Fibroblast of peridontal ligament (primary cell): Measurements from ENCODE around the gene ZBTB7A.

Source experiments
- DNase-seq: peaks from one replicate; pipeline ENCODE4 v3.0.0-alpha.2; 2010; ENCODE audit errors: extremely low read depth

The ZBTB7A gene

DNA sequence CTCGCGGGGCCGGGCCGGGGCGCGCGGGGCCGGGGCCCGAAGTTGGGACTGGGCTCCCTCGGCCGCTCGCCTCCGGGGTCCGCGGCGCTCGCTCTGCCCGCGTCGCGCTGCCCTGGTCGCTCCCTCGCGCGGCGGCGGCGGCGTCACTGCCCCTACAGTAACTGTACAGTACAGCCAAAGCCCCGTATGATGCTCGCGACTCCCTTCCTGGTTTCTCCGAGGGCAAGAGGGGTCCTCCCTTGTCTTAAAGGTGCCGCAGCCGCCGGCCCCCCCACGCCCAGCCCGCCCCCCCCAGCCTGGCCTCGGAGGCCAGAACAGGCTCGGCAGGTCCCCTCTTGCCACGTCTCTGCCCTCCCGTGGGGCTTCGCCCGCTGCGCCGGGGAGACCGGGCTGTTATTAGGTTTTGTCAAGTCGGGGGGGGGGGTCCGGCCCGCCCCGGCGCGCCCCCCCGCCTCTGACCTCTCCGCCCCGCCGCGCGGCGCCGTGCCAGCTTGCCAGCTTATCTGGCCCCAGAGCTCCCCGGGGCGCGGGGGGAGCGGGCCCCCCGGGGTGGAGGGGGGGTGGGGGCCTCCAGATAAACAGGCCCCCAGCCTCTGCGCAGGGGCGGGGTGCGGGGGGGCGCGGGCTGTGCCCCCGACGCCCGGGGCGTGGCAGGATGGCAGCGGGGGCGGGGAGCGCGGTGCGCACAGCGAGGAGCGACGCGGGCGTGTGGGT lies at the start of gene ZBTB7A:
Gene ZBTB7A, minus strand, starts transcription at position 218 of the 714 bp plus-strand sequence. CDS start 11,667 bp downstream, outside the sequence.
- peak; percentile 59 for DNase-seq

DNA sequence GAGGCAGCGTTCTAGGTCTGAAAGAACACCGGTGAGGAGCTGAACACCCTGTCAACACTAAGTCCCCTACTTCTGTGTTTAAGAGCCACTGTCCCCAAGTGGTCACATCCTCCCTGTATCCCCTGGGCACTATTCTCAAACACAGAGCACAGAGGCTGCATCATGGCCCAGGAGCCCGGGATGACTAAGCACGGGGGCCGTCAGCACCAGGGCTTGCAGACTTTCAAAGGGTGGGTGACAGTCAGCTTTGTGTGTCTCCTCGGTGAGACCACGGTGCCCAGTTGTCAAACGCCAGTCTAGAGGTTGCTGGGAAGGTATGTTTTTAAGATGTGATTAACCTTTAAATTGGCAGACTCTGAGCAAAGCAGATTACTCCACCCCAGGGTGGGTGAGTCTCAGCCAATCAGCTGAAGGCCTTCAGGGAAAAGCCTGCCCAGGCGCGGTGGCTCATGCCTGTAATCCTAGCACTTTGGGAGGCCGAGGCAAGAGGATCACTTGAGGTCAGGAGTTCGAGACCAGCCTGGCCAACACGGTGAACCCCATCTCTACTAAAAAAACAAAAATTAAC lies 49.2 kb upstream of the ZBTB7A start:
- DNase-seq, result no peak

DNA sequence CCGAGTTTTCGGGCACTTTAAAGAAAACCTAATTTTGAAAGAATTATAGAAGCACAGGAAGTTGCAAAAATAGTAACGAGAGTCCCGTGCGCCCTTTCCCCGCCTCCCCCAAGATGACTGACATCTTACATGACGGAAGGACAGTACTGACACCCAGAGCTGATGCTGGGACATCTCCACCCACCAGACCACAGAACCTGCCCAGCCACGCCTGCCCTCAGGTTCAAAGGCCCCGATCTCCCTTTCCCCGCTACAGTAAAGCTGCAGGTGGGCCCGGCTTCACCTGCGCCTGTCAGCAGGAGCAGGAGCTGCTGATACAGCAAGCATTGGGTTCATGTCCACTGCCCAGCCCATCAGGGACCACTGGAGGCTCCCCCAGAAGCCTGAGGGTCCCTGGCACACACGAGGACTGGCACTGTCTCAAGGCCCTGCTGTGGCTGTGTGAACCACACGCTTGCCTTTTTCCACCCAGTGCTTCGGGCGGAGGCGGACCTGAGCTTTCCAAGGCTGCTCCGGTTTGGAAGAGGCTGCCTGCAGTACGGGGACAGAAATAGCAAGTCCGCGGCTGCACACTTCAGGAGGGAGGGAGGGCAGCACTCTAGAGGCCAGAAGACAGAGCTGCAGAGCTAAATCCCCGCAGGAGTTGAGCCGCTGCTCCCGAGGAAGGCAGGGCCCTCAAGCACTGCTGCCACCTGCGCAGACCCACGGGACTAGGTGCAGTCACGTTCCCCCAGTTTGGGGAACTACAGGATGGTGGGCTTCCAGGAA lies 48.5 kb upstream of the ZBTB7A start:
- no peak for DNase-seq

DNA sequence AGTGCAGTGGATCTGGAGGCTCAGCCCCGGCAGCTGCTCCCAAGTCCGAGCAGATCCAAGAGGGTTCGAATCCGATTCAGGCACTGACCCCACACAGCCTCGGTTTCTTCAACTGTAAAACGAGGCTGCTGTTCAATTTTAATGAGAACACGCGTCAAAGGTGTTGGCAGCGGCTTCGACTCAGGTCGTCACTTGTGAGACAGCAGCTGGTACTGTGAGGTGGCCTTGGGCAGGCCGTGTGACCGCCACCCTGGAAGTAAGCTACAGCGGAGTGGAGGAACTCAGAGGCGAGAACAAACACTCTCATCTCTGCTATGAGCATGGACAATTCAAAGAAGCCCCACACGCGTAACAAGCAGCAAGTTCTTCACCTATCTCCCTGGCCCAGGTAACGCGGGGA lies 47.5 kb upstream of the ZBTB7A start:
- DNase-seq, result no peak

DNA sequence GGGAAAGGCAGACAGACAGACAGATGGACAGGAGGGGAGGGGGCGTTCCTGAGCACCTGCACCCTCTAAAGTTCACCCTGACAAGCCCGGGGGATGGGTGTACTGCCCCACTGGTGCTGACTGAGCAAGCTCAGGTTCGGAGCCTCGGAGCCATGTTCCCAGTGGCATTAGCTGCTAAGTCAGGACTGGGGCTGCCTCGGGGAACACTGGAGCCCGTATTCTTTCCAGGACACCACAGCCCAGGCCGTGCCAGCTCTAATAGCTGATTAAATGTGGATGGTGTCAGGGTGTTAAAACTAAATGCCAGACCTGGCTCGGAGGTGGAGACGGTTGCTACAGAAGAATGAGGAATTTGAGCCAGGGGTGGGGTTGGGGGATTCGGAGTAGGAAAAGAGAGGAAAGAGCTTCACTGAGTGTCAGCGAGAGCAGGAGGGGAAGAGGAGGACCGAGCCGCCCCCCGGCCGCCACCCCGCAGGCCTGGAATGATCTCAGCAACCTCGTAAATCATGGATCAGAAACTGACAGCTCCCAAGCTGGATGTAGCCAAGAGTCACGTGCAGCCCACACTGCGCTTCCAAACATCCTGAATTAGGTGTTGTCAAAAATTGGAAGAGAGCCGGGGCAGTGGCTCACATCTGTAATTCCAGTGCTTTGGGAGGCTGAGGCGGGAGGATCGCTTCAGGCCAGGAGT lies 46.8 kb upstream of the ZBTB7A start:
- no peak for DNase-seq

DNA sequence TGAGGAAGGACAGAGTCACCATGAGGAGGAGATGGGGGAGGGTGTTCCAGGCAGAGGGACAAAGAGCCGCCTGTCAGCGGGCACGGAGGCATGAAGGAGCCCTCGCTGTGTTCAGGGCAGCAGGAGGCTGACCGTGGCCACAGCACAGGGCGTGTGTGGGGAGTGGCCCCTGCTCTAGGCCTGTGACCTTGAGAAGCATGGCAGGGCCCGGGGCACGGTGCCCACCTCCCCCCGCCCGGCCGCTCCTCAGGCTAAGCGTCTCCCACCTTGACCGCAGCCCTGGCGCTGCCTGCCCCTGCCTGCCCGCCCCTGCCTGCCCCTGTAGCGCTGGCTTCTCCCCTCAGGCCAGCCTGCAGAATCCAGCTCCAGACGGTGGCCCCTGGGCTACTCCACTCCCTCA lies 45.7 kb upstream of the ZBTB7A start:
- DNase-seq, result no peak

DNA sequence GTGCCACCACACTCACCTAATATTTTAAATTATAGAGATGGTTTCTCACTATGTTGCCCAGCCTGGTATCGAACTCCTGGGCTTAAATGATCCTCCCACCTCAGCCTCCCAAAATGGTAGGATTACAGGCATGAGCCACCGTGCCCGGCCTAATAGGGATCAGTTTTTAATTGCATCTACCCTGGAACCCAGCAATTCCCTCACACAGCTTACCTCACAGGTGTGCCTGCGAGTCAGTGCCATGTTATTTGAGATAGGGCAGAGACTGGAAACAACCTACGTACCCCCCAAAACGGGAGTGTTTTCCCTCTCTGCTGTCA lies 42.9 kb upstream of the ZBTB7A start:
- no peak for DNase-seq

DNA sequence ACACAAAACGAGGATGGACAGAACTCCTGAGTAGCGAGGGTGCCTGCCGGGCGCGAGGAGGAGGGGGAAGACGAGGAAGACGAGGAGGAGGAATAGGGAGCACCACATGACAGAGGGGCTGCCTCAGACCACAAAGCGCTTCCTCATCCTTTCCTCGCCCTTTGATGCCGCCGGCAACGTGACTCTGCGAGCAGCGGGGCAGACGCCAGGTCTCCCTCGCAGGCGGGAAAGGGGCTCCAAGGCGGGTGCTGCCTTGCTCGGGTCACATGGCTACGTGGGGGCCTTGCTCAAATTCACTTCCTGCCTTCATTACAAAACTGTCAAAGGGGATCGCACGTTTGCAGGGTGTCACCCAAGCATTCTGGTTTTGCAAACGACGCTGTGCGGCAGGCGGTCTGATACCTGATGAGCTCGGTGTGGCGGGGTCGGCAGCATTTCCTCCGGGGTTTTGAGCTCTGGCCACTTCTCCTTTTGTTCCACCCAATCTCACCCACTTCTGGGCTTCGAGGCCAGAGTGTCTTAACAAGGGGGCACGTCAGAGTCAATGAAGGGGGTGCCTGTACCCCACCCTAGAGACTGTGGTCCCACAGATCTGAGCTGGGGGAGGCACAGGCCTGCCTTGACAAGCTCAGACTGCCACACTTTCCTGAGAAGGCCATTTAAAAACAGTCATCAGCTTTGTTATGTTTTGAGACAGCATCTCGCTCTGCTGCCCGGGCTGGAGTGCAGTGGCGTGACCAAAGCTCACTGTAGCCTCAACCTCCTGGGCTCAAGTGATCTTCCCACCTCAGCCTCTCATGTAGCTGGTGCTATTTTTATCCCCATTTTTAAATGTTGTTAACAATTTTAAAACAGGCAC lies 42.3 kb upstream of the ZBTB7A start:
- DNase-seq, result no peak

DNA sequence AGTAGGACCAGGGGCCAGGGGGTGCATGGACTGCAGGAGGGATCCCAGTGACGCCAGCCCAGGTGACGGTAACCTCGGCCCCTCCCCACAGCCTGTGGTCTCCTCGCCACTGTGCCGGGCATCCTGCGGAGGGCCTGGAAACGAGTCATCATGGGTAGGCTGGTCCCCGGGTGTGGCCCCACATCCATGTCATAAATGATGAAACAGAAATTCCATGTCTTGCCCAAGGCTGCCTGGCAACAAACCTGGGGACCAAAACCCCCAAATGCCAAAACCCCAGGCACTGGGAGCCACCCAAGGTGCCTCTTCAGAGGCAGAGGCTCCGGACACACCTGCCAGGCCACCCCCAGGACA lies 36.4 kb upstream of the ZBTB7A start:
- DNase-seq, result peak; percentile 25

DNA sequence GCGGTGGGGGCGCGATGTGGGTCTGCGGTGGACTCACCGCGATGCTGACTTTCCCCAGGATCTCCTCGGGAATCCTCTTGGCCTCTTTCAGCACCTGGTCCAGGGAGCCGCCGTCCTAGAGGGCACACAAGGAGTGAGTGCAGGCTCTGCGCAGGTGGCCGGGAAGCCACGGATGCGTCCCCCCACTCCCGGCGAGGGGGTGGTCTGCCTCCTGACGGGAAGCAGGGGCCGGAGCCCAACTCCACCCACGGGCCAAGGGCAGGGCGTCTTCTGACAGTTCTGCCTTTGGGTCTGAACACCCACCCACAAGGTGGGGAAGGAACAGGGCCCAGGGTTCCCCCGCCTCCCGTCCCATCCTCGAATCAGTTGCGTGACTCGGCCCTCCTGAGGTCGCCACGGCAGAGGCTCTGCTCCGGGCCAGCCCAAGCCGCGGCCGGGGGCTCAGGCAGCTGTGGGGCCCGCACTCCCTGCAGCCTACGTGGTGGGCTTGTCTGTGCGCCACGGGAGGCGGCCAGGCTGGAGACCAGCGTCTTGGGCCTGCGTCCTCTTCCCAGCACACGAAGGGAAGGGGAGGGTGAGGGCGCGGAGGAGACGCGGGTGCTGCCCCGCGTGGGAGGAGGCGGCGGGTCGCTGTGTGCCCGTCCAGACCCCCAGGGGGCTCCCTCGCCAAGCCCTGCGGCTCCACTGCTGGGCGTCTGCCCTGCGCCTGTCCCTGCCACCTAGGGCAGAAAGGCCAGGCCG lies 35.8 kb upstream of the ZBTB7A start:
- no peak for DNase-seq

DNA sequence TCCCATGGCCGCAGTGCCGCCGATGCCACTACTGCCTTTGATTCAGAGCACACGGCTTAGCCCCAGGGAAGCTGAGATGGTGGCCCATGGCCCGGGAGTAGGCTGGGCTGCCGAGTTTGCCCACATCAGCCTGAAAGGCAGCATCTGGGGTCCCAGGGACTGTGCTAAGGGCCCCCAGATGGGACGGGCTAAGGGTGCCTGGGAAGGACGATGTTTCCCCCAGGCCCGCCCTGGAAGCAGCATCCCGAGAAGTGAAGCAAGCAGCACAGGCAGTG lies 34.7 kb upstream of the ZBTB7A start:
- no peak for DNase-seq

DNA sequence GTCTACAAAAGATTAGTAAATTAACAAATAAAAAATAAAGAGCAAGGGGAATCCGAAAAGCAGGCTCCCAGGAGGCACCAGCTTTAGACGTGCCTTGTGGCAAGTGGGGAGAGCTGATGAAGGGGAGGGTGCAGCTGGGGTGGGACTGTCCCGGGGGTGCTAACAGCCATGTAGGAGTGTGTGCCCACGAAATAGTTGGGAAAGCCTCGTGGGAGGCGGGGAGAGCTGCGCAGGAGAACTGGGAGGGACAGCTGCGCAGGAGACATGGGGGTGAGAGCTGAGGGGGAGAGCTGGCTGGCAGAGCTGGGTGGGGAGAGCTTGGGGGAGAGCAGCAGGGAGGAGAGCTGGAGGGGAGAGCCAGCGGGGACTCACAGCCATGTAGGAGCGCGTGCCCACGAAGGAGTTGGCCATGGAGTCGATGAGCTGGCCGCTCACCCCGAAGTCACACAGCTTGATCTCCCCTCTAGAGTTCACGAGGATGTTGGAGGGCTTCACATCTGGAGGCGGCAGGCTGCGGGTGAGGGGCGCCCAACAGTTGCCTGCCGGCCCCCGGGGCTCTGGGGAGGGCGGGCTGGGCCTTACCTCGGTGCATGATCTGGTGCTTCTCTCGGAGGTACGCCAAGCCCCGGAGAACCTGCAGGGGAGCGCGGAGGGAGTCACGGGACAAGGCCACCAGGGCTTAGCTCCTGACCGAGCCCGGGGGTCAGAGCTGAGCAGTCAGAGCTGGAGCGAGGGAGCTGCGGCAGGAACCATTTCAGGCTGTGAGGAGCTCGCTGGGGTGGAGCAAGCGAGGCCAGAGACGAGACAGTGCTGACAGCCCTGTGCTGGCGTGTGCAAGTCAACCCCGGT lies 34.2 kb upstream of the ZBTB7A start:
- DNase-seq, result no peak

DNA sequence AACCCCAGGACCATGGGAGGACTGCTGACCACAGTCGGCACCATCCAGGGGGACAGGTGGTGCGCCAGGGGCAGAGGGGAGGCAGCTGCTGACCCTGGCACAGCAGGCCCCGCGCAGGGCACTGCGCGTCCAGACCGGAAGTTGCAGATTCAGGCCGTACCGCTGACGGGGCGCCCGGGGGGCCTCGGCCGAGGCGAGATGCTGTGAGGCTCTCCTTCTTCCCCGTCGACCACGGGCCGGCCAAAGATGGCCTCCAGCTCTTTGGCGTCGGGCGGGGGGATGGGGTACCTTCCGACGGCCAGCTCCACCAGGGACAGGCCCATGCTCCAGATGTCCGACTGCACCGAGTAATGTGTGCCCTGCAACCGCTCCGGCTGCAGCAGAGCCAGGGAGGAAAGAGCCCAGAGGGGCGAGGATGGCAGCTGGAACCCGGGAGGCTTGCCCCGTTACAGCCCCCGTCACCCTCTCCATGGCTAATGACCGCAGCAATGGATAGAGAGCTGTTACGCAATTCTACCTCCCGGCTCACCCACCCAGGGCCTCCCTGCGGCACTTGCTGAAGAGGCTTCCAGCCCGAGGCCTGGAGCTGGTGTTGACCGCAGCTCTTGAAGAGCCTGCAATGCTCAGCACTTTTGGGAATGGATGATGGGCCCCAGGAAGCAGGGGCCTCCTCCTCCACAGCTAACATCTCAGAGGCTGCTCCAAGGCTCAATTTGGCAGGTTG lies 32.5 kb upstream of the ZBTB7A start:
- DNase-seq, result no peak

DNA sequence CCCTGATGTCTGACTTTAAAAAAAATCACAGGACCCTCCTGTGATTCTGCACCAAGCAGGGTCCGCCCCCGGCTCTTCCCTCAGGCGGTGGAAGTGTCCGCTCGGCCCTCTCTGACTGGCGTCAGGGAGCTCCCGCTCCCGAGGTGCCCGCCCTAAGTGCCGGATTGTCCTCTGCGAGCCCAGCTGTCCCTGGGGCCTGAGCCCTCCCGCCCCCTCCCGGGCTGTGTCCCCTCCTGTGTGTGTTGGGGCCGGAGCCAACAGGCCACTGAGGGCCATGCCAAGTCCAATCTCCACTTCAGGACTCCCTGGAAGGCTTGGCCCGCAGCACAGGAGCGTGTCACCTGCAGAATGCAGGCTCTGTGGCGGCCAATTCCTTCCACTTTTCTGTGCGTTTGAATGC lies 31.8 kb upstream of the ZBTB7A start:
- no peak for DNase-seq

DNA sequence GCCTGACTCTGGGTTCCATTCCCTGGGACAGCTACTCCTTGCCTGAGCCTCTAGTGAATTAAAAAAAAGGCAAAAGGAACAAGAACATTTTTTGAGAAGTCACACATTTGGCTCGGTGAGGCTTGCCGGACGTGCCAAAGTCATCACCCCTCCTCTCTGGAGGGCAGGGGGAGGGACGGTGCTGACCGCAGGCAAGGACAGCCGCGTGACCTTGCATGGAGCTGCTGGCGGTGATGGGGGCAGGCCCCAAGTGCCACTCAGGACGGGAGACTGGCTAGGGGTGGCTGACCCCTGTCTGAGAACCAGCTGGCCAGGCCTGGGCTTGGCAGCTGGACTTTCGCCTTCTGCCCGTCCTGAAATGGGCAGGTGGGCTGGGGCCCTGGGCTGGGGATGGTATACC lies 30.8 kb upstream of the ZBTB7A start:
- DNase-seq, result no peak

DNA sequence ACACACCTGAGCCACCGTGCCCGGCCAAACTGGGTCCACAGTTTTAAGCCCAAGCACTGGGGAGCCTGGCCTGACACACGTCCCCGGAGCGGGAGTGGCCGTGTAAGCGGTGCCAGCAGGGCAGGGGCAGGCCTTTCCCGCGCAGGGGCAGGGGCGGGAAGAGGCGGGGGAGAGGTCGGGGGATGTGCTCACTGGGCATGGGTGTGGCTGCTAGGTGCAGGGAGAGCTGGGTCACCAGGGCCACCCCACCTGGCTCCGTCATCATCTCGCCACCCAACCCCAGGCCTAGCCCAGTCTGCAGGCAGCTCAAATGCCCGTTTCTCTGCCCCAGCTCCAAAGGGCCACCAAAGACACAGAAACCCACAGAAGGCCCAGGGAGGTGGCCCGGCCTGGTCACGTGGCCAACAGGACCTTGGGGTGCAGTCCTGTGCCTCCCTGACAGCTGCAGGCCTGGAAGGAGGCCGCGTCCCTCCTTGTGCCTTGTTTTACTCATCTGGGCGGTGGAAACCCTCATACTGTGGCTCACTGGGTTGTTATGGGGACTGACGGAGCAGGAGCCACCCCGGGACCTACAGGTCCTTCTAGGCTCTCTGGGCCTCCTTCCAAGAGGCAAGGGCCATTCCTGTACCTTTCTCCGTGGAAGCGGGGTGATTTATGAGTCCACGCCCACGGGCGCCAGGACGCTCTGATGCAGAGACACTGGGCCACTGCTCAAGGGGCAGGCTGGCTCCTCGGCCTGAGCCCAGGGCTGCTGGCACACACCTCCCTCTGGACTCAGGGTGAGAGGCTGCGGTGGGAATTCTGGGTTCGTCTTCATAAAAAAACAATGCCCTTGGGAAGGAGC lies 29.6 kb upstream of the ZBTB7A start:
- no peak for DNase-seq

DNA sequence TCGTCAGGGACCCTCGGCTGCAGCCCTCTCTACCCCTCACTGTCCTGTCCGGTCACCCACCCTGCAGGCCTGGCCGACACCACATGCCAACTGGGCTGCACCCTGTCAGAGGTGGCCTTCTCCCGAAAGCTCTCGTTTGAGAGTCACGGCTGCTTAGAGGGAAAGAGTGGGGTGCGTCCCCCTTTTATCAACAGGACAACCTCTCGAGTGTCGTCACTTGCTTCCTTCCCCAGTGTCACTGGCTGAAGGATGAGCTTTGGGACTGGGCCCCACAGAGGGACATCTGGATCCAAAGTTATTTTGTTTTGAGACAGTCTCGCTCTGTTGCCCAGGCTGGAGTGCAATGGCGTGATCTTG lies 28.8 kb upstream of the ZBTB7A start:
- no peak for DNase-seq

DNA sequence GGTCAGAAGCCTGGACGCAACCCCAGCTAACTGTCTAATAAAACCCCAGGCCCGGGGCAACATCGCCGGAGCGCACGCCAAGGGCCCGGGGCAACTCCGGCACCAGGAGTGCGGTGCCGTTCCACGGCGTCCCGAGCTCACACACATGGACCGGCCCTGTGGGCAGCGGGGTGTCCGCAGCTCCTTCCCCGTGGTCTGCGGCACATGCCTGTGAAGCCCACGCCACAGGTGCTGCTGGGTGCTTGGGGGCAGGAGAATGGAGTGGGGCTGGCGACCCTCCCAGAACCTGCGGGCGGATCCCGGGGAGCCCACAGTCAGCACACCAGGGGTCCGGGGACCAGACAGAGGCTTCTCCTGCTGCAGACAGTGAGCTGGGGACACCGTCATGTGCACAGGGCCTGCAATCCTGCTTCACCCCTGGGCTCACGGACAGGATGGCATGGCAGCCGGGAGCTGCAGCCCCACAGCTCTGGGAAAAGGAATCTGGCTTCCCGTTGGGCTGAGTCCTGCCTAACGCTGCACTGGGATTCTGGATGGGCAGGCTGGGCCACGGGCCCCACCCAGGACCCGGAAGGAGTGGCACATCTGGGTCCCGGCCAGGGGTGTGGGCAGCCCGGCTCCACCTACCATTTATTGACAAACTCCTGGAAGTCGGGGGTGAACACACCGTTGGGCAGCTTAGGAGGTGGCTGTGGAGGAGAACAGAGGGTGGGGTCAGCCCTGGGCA lies 28.2 kb upstream of the ZBTB7A start:
- no peak for DNase-seq
